Neural cell (in vitro differentiated cells): ENCODE measurements around the gene RASAL2. TPM values are rescaled to one million over a fixed set of nuclear protein-coding genes. Genes with fewer than 3 reads are reported as not detected.

Experiments used
- H2AFZ ChIP-seq: fragments of 200-600, 300-800 bp; sonication (generic), shearing (Covaris generic); 2 replicates; pipeline ENCODE4 v1.6.0; 2014; ENCODE audit warnings: low read depth, mild to moderate bottlenecking, antibody characterized with exemption, low read length, moderate library complexity
- H3F3A ChIP-seq: fragments of 200-600 bp; shearing (Covaris generic); 2 replicates; pipeline ENCODE4 v1.6.1; 2016; ENCODE audit warnings: mild to moderate bottlenecking, moderate library complexity, mixed read lengths, antibody characterized with exemption, low read length; ENCODE audit not compliant: insufficient read depth, poor library complexity, severe bottlenecking
- H3K27ac ChIP-seq: fragments of 200-600, 300-800 bp; sonication (generic), shearing (Covaris generic); 2 replicates; pipeline ENCODE4 v1.5.1; 2014; ENCODE audit warnings: mild to moderate bottlenecking, low read length, moderate library complexity
- H3K27me3 ChIP-seq: fragments of 300-800, 200-600 bp; sonication (generic), shearing (Covaris generic); 2 replicates; pipeline ENCODE4 v1.6.0; 2014; ENCODE audit warnings: mild to moderate bottlenecking, low read depth, low read length, moderate library complexity; ENCODE audit not compliant: insufficient read depth
- H3K36me3 ChIP-seq: fragments of 300-800, 200-600 bp; sonication (generic), shearing (Covaris generic); 2 replicates; pipeline ENCODE4 v1.5.1; 2014; ENCODE audit warnings: mild to moderate bottlenecking, antibody characterized with exemption, low read length, moderate library complexity; ENCODE audit not compliant: insufficient read depth
- H3K4me2 ChIP-seq: fragments of 300-800, 200-600 bp; sonication (generic), shearing (Covaris generic); 2 replicates; pipeline ENCODE4 v1.6.0; 2014; ENCODE audit warnings: mild to moderate bottlenecking, low read length
- H3K4me3 ChIP-seq: fragments of 300-800, 200-600 bp; sonication (generic), shearing (Covaris generic); 2 replicates; pipeline ENCODE4 v1.5.1; 2014; ENCODE audit warnings: mild to moderate bottlenecking, low read length, moderate library complexity
- H3K79me2 ChIP-seq: fragments of 200-600 bp; shearing (Covaris generic); replicated peaks from 2 replicates; pipeline ENCODE4 v1.6.0; 2014; ENCODE audit warnings: mild to moderate bottlenecking, low read length, moderate library complexity; ENCODE audit not compliant: insufficient read depth
- H3K9ac ChIP-seq: fragments of 300-800, 200-600 bp; sonication (generic), shearing (Covaris generic); 2 replicates; pipeline ENCODE4 v1.6.1; 2016; ENCODE audit warnings: mild to moderate bottlenecking, low read length, mixed read lengths
- H3K9me2 ChIP-seq: fragments of 200-600 bp; shearing (Covaris generic); 2 replicates; pipeline ENCODE4 v1.6.1; 2016; ENCODE audit warnings: mild to moderate bottlenecking, low read length, mixed read lengths; ENCODE audit not compliant: insufficient read depth
- H3K9me3 ChIP-seq: fragments of 200-600, 300-800 bp; sonication (generic), shearing (Covaris generic); 2 replicates; pipeline ENCODE4 v1.6.1; 2016; ENCODE audit warnings: mild to moderate bottlenecking, mixed run types, low read length, moderate library complexity, mixed read lengths
- H4K20me1 ChIP-seq: fragments of 200-600 bp; shearing (Covaris generic); 2 replicates; pipeline ENCODE4 v1.6.1; 2016; ENCODE audit warnings: mild to moderate bottlenecking, mixed run types; ENCODE audit not compliant: insufficient read depth
- EP300 ChIP-seq: fragments of 450-650 bp; conservative IDR thresholded peaks from 2 replicates; pipeline ENCODE4 v1.6.1; 2014; ENCODE audit warnings: antibody characterized with exemption, mild to moderate bottlenecking, moderate library complexity; ENCODE audit not compliant: poor library complexity, severe bottlenecking
- EZH2 ChIP-seq: fragments of 200-600, 300-800 bp; shearing (Covaris generic), sonication (generic); IDR thresholded peaks from 2 replicates; pipeline ENCODE4 v1.6.1; 2014; ENCODE audit warnings: antibody characterized with exemption, low read length, borderline replicate concordance, mild to moderate bottlenecking; ENCODE audit not compliant: insufficient read depth, poor library complexity, severe bottlenecking
- MXI1 ChIP-seq: fragments of 450-650 bp; conservative IDR thresholded peaks from 2 replicates; pipeline ENCODE4 v1.6.1; 2014; ENCODE audit warnings: antibody characterized with exemption, mild to moderate bottlenecking; ENCODE audit not compliant: poor library complexity, severe bottlenecking
- POLR2AphosphoS5 ChIP-seq: IDR thresholded peaks from 2 replicates; pipeline ENCODE4 v1.6.1; 2012
- RAD21 ChIP-seq: fragments of 450-650 bp; conservative IDR thresholded peaks from 2 replicates; pipeline ENCODE4 v1.6.1; 2014; ENCODE audit warnings: antibody characterized with exemption, mild to moderate bottlenecking, moderate library complexity
- SMC3 ChIP-seq: fragments of 450-650 bp; conservative IDR thresholded peaks from 2 replicates; pipeline ENCODE4 v1.6.1; 2014; ENCODE audit warnings: antibody characterized with exemption, mild to moderate bottlenecking, moderate library complexity; ENCODE audit not compliant: poor library complexity
- TAF1 ChIP-seq: IDR thresholded peaks from 2 replicates; pipeline ENCODE4 v1.6.1; 2012; ENCODE audit warnings: low read depth
- polyA plus RNA-seq: library from polyadenylated mRNA; depleted of rRNA; stranded (reverse); fragments of >200 nt; gene quantifications from 2 replicates; pipeline ENCODE4 v1.2.3, GENCODE V29; 2014
- TF ChIP-seq, protein P1 (sequence below): fragments of 450-650 bp; IDR thresholded peaks from 2 replicates; pipeline ENCODE4 v1.5.1; 2014; ENCODE audit warnings: antibody characterized with exemption, mild to moderate bottlenecking, moderate library complexity; ENCODE audit not compliant: poor library complexity, severe bottlenecking
- TF ChIP-seq, protein P2 (sequence below): IDR thresholded peaks from 2 replicates; pipeline ENCODE4 v1.6.1; 2012; ENCODE audit warnings: borderline replicate concordance

The RASAL2 gene
- polyA plus RNA-seq, 1 donor from 2014 or later = 73.3 TPM

DNA sequence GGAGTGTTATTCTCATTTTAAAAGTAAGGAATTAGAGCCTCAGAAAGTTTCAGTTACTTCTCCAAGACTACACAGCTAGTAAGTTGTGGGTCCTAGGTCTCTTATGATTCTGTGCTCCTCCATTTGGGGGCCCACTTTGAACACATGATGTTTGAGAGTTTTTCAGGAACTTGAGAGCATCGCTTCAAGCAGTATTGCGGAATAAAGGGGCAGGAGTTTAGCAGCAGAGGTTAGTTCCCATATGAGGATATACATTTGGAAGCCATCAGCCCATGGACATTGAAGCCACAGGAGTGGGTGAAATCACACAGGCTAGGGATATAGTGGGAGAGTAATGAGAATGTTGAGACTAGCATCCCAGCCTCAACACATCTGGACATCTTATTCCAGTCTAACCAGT, 143.2 kb downstream of the RASAL2 start:
- Histone ChIP-seq H3K27ac (no peak overlapping the region), H2AFZ (no peak overlapping the region), H3K9me3 (no peaks in the 10 kb centered on the region), H3K4me3 (no peak overlapping the region), H3K4me2 (no peak overlapping the region), H3K36me3 (no peaks in the 10 kb centered on the region), H3K79me2 (no peaks in the 10 kb centered on the region), H3F3A (no peaks in the 10 kb centered on the region), H3K27me3 (no peaks in the 10 kb centered on the region), H4K20me1 (no peaks in the 10 kb centered on the region), H3K9me2 (no peaks in the 10 kb centered on the region), H3K9ac (no peak overlapping the region)
- TF ChIP-seq POLR2AphosphoS5 (no peak), EP300 (no peak), TAF1 (no peak), MXI1 (no peak), RAD21 (no peak), SMC3 (no peak), EZH2 (no peak)
- TF ChIP-seq, protein P1, sequence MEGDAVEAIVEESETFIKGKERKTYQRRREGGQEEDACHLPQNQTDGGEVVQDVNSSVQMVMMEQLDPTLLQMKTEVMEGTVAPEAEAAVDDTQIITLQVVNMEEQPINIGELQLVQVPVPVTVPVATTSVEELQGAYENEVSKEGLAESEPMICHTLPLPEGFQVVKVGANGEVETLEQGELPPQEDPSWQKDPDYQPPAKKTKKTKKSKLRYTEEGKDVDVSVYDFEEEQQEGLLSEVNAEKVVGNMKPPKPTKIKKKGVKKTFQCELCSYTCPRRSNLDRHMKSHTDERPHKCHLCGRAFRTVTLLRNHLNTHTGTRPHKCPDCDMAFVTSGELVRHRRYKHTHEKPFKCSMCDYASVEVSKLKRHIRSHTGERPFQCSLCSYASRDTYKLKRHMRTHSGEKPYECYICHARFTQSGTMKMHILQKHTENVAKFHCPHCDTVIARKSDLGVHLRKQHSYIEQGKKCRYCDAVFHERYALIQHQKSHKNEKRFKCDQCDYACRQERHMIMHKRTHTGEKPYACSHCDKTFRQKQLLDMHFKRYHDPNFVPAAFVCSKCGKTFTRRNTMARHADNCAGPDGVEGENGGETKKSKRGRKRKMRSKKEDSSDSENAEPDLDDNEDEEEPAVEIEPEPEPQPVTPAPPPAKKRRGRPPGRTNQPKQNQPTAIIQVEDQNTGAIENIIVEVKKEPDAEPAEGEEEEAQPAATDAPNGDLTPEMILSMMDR = no peak
- TF ChIP-seq, protein P2, sequence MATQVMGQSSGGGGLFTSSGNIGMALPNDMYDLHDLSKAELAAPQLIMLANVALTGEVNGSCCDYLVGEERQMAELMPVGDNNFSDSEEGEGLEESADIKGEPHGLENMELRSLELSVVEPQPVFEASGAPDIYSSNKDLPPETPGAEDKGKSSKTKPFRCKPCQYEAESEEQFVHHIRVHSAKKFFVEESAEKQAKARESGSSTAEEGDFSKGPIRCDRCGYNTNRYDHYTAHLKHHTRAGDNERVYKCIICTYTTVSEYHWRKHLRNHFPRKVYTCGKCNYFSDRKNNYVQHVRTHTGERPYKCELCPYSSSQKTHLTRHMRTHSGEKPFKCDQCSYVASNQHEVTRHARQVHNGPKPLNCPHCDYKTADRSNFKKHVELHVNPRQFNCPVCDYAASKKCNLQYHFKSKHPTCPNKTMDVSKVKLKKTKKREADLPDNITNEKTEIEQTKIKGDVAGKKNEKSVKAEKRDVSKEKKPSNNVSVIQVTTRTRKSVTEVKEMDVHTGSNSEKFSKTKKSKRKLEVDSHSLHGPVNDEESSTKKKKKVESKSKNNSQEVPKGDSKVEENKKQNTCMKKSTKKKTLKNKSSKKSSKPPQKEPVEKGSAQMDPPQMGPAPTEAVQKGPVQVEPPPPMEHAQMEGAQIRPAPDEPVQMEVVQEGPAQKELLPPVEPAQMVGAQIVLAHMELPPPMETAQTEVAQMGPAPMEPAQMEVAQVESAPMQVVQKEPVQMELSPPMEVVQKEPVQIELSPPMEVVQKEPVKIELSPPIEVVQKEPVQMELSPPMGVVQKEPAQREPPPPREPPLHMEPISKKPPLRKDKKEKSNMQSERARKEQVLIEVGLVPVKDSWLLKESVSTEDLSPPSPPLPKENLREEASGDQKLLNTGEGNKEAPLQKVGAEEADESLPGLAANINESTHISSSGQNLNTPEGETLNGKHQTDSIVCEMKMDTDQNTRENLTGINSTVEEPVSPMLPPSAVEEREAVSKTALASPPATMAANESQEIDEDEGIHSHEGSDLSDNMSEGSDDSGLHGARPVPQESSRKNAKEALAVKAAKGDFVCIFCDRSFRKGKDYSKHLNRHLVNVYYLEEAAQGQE = no peak

DNA sequence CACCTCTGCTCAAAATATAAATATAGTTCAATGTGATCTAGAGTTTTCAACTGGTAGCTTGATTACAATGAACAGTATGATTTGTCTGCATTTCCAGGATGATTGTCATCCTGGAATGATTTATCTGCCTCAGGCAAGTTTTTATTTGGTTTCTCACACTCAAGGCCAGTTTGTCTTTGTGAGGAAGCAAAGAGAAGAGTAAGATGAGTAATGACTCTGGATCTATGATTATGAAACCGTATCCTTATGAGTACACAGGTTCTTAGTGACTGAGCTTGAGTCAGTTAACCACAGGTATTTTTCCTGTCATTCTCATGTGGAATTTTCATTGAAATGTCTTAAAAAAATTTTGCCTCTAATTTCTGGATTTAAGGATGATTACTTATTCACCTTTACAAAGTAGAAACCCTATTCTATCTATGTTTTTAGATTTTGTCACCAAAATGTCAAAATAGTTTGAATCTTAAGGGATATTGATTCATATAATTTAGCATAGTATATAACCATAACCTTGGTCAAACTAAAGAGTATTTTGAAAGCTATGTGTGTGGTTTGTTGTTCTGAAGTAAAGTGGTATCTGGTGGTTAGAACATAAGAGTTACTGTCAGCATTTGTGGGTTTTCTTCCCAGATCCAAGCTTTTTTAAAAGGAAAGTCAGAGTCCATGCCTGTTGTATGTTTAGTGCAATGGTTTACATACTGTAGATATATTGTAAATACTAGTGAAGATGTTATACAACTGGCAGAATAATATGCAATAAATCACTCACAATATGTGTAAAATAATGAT, 145.0 kb downstream of the RASAL2 start:
- Histone ChIP-seq H4K20me1 (no peaks in the 10 kb centered on the region), H3K4me3 (no peak overlapping the region), H3K9me3 (no peaks in the 10 kb centered on the region), H2AFZ (no peak overlapping the region), H3K36me3 (no peaks in the 10 kb centered on the region), H3K9me2 (no peaks in the 10 kb centered on the region), H3K27me3 (no peaks in the 10 kb centered on the region), H3K4me2 (no peak overlapping the region), H3K27ac (no peak overlapping the region), H3K9ac (no peak overlapping the region), H3K79me2 (no peaks in the 10 kb centered on the region), H3F3A (no peaks in the 10 kb centered on the region)
- TF ChIP-seq, protein P2 = no peak
- TF ChIP-seq POLR2AphosphoS5 (no peak), RAD21 (no peak), MXI1 (no peak), TAF1 (no peak), EP300 (no peak), SMC3 (no peak), EZH2 (no peak)
- TF ChIP-seq, protein P1 = no peak
